ENCODE data around the gene EHD1.

DNA sequence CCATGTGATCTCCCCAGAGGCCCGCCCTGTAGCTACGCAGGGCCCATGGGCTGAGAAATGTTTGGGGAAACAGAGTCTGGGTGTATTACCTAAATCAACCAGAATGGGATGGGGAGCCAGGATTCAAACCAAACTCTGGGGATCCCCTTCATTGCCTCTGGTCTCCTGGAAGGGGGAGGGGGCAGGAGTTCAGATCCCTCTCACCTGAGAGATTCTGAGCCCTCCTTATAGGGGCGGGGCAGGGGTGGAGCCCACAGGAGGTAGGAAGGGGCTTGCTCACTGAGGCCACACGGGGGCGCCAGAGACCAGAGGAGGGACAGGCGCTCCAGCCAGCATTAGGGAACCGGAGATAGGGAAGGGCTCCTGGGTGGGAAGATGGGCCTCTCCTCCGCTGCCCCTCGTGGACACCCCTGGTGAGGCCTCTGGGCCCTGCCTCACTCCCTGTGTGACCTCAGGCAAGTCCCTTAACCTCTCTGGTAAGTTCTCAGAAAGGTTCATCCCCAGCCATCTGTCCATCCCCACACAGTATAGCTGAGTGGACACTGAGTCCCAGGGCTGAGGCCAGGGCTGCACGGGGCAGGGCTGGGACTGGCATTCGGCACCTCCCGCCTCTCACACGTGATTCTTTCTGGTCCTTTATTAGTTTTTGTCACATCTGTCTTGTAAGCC is 31.3 kb downstream of the EHD1 start:
- TF ChIP-seq, protein P1, sequence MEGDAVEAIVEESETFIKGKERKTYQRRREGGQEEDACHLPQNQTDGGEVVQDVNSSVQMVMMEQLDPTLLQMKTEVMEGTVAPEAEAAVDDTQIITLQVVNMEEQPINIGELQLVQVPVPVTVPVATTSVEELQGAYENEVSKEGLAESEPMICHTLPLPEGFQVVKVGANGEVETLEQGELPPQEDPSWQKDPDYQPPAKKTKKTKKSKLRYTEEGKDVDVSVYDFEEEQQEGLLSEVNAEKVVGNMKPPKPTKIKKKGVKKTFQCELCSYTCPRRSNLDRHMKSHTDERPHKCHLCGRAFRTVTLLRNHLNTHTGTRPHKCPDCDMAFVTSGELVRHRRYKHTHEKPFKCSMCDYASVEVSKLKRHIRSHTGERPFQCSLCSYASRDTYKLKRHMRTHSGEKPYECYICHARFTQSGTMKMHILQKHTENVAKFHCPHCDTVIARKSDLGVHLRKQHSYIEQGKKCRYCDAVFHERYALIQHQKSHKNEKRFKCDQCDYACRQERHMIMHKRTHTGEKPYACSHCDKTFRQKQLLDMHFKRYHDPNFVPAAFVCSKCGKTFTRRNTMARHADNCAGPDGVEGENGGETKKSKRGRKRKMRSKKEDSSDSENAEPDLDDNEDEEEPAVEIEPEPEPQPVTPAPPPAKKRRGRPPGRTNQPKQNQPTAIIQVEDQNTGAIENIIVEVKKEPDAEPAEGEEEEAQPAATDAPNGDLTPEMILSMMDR (conservative IDR thresholded peaks at IDR 0.05; ENCODE audit: low read length) = peak; percentile 93
- no peak for TF ChIP-seq EZH2phosphoT487 (IDR thresholded peaks at IDR 0.05; ENCODE audit: borderline replicate concordance, low read depth, low read length)

Data from OCI-LY7 (cell line).